NCI-H510A (cell line): Measurements from ENCODE around the gene LITAF.

Experiments used
- DNase-seq: peaks from one replicate; lab custom pipeline; 2025; lab: John Stamatoyannopoulos, UW

The LITAF gene

DNA sequence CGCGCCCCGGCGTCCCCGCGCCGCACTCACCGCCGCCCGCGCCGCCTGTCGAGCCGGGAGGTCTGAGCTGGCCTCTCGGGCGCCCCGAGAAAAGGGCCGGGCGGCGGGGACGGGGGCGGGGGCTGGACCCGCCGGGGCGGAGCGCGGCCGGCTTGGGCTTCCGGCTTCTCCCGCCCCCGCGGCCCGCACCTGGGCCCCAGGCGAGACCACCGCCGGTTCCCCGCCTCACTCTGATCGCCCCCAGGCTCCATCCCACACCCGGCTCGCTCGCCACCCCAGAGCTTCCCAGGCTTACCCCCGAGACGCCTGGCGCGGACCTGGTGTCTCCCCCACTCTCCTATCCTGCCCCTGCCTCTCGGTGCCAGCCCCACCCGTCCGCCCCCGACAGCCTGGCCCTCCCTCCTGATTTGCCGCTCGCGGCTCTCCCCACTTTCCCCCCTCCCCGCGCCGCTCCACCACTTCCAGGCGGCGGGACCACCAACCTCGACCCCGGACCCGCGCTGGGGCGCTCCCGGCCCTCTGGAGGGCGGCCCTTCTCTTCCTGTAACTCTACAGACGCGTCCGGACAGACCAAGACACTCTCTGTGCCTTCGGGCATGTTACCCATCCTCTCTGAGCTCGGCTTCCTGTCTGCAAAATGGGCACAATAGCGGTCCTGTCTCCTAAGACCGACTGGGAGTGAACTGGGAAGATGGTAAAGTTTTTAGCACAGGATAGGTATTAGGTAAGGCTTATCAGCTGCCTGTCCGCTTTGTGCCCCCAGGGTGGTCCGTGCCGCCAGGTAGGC, at the start of gene LITAF:
TSS of gene LITAF (minus strand) at position 64 of the 787 bp plus-strand sequence. CDS start 30,189 bp downstream, outside the sequence.
- peak; percentile 12 for DNase-seq

DNA sequence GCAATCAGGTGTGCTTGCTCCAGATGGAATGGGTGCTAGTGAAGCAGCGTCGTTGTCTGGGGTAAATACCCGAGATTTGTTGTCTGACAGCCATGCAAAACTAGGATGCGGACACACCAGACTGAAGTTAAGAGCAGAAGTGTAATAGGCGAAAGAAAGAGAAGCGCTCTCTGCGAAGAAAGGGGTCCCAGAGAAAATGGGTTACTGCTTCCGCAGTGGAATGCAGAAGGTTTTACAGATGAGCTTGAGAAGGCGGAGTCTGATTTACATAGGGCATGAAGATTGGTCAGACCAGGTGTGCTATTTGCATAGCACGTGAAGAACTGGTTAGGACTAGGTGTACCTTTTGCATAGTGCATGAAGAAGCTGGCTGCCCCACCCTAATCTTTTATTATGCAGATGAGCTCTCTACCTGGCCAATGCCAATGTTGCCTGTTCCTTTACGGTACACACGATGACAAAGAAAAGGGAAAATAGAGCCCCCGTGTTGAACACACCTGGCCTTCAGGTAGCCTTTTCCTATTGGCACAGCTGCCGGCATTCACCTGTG, 49.5 kb upstream of the LITAF start:
- DNase-seq: peak; percentile 88

DNA sequence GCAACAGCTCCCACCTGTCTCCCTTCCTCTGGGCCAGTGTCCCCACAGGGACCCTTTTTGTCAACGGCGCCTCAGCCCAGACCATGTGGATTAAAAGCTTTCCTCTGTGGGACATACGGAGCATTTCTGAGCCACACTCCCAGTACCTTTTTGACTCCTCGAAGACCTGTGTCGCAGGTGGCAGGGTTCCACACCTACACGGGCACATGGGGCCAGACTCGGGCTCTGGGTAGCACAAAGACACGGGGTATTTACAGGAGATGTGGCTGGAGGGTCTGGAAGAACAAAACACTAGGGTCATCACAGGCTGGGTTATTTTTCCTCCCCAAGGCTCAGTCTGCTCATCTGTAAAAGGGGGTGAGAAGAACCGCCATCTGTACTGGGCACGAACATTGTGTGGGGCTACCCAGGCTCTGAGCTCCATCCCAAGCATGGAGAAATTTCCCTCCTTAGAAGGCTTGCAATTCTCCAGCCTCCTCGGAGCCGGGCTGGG, 49.0 kb upstream of the LITAF start:
- no peak for DNase-seq

- no peak for DNase-seq
Measured at GRCh38 chr16:11635113-11635652, 48.5 kb upstream of the LITAF start.

DNA sequence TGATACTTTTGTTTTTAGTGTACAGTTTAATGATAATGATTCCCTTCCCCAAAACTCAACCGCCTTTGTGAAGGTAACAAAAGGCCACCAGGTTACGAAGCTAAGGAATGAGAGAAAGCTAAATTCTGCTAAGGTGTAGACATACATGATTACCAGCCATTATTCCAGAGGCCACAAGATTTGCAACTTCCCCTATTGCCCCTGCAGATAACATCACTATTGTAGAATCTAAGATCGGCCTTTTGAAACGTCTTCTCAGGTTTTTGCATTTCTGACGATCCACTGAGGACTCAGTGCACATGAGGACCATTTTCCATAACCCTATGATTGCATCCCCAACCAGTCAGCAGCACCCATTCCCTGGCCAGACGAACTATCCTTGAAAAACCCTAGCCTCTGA, 47.6 kb upstream of the LITAF start:
- no peak for DNase-seq

DNA sequence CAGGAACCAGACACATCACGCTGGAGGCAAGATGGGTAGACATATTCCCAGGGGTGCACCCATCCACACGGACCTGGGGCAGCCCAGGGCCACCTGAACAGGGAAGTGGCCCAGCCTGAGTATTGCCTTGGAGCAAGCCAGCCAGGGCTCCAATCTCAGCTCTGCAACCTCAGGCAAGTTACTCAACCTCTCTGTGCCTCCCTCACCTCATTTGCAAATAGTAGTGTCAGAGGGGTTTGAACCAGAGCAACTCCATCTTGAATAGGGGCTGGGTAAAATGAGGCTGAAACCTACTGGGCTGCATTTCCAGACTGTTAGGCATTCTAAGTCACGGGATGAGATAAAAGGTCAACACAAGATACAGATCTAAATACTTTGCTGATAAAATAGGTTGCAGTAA, 46.4 kb upstream of the LITAF start:
- no peak for DNase-seq

DNA sequence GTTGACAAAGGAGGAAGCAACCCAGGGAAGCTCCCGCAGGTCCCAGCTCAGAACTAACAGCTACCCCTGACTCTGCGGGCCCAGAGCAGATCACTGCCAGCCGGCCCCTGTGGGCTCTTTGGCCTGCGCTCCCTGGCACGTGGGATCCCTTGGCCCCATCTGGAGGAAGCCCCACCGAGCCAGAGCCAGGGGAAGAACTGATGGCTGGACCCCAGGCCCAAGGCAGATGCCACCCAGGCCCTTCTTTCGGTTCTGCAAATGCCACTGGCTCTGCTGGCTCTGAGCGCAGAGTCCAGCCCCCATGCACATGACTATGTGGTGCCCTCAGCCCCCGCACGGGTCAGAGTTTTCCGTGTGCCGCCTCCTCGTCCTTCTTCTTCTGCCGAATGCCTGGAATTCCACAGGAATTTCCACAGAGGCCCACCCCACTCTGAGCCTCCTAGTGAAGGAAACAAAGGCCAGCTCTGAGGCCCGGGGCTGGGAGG, 45.8 kb upstream of the LITAF start:
- no peak for DNase-seq

DNA sequence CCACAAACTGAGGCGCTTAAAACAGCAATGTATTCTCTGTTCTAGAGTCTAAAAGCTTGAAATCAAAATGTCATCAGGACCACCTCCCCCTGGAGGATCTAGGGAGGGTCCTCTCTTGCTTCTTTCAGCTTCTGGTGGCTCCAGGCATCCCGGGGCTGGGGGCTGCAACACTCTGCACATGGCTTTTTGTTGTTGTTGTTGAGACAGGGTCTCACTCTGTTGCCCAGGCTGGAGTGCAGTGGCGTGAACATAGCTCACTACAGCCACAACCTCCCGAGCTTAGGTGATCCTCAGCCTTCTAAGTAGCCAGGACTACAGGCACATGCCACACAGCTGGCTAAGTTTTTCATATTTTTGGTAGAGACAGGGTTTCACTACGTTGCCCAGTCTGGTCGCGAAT, 44.5 kb upstream of the LITAF start:
- DNase-seq: no peak

DNA sequence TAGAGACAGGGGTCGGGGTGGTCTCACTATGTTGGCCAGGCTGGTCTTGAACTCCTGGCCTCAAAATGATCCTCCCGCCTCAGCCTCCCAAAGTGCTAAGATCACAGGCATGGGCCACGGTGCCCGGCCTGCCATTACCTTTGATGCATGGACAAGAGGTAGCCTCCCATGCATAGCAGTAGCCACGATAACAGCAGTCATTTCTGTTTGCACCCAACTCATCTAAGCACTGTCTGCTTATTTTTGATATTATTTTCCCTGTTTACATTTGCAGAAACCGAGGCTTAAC, 44.0 kb upstream of the LITAF start:
- no peak for DNase-seq

- no peak for DNase-seq
Measured at GRCh38 chr16:11630046-11630767, 43.5 kb upstream of the LITAF start.

DNA sequence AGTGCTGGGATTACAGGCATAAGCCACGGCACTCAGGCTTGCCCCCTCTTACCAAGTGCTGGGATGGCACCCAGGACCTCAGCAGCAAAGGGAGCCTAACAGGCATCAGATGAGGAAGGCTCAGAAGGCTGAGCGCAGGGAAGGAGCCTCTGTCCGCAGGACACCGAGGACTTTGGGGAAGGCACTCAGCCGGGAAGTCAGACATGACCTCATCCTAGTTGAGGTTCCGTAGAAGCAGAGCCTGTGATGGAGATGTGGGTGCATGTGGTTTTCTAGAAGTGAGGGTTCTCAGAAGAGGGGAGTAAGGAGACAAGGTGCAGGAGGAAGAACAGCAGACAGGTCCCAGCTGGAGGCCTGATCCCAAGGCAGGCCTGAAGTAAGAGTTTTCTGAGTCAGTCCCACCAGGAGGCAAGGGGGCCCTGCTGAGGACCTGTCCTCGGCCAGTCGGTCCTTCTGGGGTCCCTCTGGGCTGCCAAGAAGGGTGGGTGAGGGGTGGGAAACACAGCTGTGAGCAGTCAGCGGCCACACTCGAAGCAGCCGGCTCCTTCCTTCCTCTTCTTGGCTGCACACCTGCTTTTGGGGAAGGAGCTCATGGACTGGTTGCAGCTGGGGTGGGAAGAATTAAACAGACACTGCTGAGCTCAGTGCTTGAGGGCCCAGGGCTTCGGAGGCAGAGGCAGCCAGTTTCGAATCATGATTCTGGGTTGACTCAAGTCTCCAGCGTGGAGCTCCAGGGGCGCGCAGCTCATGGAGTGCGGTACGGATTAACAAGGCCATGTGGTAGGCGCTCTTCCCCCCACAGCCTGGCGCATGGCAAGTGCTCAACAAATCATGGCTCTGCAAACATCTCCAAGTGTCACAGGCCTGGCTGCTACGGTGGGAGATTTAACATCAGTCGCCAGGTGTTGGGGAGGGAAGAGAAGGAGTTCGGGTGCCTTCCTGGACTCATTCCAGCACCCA, 42.6 kb upstream of the LITAF start:
- no peak for DNase-seq

GRCh38 chr16:11627822-11628457, 41.2 kb upstream of the LITAF start:
- no peak for DNase-seq

DNA sequence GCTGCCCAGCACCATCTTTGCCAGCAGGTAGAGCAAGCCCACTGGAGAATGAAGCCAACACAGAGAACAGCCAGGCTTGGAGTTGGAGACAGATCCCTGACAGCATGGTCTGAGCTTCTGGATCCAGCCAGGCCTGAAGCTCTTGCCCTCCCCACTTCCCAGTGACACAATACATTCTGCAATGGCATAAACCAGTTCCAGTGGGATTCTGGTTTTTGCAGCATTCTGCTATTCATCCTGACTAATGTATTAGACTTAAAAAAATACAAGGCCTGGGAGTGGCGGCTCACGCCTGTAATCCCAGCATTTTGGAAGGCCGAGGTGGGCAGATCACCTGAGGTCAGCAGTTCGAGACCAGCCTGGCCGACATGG, 40.6 kb upstream of the LITAF start:
- DNase-seq: no peak

- no peak for DNase-seq
Measured at GRCh38 chr16:11626657-11627291, 40.1 kb upstream of the LITAF start.

DNA sequence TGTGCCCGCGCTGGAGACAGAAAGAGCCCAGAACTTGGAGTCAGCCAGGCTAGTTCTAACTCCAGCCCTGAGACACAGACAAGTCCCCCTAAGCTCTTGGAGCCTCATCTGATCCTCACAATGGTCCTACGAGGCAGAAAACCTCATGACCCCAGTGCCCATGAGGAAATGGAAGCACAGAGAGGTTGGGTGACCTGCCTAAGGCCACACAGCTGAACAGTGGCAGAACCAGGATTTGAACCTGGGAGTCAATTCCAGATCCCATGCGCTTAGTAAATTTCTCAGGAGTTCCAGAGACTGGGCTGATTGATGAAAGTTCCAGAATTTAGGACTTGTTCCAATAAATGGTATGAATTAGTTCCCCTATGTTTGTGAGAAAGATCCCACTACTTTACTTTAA, 39.0 kb upstream of the LITAF start:
- DNase-seq: no peak

- no peak for DNase-seq
Measured at GRCh38 chr16:11624636-11625607, 38.2 kb upstream of the LITAF start.

GRCh38 chr16:11624205-11624604, 37.5 kb upstream of the LITAF start:
- DNase-seq: no peak

DNA sequence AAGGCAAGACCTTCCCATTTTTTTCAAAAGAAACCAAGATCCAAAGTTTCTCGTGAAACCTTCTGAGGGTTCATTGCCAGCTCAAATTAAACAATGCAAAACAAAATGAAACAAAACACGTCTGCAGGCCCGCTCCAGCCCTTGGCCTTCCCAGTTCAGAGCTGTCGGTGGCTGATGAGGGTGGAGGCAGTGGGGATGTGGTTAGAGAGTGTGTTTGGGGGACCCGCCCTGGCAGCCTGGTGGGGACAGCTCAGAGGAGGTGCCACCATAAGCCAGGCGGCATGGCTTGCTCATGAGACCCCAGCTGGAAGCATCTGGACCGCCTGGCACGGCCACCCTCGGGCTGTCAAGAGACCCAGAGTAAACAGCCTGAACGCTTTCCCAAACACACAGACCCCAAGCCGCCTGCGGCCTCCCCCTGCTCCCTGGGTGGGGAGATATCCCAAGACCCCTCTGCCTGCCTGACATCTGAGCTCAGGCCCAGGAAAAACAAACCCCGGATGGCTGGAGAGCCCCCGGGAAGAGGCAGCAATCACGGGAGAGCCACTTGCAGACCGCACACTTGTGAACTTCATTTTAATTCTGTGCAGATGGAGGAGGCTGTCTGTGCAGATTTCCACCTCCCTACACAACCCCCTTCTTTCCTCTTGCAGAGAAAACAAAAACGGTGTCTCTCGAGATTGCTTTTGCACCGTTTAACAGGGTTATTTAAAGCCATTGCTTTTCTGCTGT, 35.4 kb upstream of the LITAF start:
- DNase-seq: no peak

DNA sequence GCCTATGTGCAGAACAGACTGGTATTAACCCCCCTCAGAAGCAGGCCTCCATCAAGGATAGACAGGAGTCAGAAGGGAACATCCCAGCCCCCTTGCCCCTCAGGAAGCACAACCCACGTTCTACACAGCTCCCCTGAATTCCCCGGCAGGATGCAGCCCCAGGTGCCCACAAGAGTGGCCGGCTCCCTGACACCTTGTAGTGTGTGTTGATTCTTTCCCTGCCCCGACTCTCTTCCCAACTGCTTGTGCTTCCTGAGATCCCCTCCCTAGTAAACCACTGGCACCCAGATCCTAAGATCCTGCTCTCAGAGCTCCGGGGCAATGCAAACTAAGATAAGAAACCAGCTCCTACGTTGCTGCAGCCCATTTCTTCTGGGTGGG, 34.8 kb upstream of the LITAF start:
- DNase-seq: no peak
